Femur (tissue), 1 donor: ENCODE data around the gene INTS3.

Experiments
- DNase-seq: peaks from one replicate; pipeline ENCODE4 v3.0.0-alpha.2; 2017

INTS3 gene

DNA sequence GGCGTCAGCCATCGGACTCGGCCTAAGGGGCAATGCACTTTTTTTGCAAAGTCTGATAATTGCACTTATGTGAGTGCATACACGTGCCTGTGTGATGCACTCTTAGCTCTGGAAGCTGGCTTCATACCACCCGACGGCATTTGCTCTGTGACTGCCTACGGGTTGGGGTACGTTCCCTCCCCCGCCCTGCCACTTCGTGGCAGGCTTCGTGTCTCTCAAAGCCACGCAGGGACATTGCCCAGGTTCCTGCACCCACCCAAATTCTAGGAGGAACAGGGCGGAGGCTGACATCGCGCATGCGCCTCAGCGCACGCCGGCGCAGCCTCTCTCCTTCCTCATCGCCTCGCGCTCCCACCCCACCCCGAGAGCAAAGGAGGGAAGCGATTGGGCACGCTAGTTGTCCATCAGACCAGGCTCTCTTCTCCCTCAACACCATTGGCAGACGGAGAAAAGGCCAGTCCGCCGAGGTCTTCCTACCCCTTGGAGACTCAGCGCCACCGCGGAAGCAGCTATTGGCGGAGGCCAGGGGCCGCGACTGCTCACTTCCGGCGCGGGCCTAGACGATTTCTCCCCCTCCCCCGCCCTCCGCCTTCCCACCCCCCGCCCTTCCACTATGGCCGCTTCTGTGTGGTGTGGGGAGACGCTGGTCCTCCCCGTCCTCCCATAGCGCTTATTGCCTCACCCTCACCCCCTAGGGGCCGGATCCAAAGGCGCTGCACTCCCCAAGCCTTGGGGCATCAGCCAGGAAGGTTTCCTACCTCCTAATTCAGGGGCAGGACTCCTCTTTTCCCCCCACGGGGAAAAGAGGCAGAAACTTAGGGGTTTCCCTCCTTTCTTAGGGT, at the start of gene INTS3:
Gene INTS3, plus strand, starts transcription at position 588 of the 842 bp plus-strand sequence. CDS start 585 bp downstream, outside the sequence.
- DNase-seq: peak; percentile 100

- peak; percentile 67 for DNase-seq
Observed at GRCh38 chr1:153678519-153679336, 49.1 kb upstream of the INTS3 start, which contains the start of gene NPR1. TSS of gene NPR1 (plus strand) at chr1:153678688. CDS start at chr1:153679109, 421 bp downstream.

- DNase-seq: peak; percentile 38
Observed at GRCh38 chr1:153679337-153680119, 48.3 kb upstream of the INTS3 start.

- DNase-seq: no peak
Observed at GRCh38 chr1:153680120-153680403, 47.8 kb upstream of the INTS3 start.

DNA sequence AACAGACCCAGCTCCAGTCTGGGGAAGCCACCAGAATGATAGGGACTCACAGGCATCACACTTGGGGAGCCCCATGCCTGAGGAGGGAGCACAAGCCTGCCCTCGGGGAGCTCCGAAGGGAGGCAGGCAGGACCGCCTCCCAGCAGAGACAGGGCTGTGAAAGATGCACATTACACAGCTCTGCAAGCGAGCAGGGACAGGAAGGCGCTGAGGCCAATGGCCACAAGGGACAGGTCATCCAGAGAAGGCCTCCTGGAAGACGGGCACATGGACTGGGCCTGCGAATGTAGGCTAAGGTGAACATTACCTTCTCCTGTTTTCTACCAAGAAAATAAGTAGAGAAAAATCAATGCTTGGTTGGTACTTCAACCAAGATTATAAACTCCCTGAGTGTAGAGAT, 45.1 kb upstream of the INTS3 start:
- no peak for DNase-seq

GRCh38 chr1:153683854-153684253, 44.0 kb upstream of the INTS3 start:
- DNase-seq: no peak

- DNase-seq: no peak
Observed at GRCh38 chr1:153684892-153685291, 43.0 kb upstream of the INTS3 start.

- DNase-seq: no peak
Observed at GRCh38 chr1:153685544-153686340, 42.1 kb upstream of the INTS3 start.

DNA sequence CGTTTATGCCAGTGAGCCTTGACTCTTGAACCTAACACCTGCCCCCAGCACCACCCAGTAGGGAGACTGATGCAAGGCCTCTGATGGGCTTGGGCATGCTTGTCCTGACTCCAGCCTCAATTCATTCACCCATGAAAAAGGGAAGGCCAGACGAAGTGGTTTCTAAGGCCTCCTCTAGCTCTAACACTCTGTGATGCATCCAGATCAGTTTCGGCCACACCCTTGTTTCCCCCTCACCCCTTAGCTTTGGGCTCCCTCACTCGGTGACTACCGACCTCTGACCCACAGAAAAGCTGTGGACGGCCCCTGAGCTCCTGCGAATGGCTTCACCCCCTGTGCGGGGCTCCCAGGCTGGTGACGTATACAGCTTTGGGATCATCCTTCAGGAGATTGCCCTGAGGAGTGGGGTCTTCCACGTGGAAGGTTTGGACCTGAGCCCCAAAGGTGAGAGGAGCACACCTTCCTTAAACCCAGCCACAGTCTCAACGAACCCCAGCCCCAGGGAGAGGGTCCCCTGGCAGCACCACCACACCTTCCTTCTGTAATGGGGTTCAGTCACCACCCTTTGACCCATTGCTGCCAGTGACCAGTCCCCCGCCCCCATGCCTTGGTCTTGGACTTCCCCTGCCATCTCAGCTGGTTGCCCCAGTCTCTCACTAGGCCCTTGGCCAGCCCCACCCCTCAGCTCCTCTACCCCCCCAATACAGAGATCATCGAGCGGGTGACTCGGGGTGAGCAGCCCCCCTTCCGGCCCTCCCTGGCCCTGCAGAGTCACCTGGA, 40.3 kb upstream of the INTS3 start:
- no peak for DNase-seq

GRCh38 chr1:153688276-153688675, 39.6 kb upstream of the INTS3 start:
- no peak for DNase-seq

DNA sequence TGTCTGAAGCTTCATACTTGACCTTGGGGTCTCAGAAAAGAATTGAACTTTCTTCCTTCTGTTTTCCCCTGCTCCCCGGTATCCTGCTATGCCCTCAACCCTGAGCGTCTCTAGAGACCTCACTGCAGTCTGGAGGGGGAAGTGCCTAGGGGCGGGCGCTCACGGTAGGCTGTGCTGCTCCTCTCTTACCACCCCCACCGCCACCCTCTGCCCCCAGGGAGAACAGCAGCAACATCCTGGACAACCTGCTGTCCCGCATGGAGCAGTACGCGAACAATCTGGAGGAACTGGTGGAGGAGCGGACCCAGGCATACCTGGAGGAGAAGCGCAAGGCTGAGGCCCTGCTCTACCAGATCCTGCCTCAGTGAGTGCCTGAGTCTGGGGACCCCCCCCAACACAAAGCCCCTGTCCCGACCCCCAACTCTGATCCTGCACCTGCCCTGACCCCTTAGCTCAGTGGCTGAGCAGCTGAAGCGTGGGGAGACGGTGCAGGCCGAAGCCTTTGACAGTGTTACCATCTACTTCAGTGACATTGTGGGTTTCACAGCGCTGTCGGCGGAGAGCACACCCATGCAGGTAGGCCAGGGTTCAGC, 39.0 kb upstream of the INTS3 start:
- DNase-seq: no peak

DNA sequence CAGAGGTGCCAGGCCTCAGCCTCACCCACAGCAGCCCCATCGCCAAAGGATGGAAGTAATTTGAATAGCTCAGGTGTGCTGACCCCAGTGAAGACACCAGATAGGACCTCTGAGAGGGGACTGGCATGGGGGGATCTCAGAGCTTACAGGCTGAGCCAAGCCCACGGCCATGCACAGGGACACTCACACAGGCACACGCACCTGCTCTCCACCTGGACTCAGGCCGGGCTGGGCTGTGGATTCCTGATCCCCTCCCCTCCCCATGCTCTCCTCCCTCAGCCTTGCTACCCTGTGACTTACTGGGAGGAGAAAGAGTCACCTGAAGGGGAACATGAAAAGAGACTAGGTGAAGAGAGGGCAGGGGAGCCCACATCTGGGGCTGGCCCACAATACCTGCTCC, 34.4 kb upstream of the INTS3 start:
- no peak for DNase-seq

DNA sequence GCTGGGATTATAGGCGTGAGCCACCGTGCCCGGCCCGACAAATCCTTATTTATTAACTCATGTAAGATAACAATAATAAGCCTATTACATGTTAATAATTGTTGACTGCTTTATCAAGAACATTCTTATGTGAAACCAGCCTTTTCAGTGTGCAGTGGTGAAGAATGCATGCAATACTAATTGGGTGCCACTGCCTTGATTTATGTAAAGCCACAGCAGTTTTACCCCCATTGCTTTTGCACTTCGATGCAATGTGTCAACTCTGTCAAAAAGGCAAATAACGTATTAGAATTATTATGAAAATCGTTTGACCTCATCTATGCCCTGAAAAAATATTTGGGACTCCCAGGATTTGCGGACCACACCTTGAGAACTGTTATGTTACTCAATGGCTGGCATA, 31.1 kb upstream of the INTS3 start:
- DNase-seq: no peak

GRCh38 chr1:153697191-153698019, 30.4 kb upstream of the INTS3 start:
- peak; percentile 36 for DNase-seq

- DNase-seq: peak; percentile 78
Observed at GRCh38 chr1:153698020-153698922, 29.6 kb upstream of the INTS3 start.

DNA sequence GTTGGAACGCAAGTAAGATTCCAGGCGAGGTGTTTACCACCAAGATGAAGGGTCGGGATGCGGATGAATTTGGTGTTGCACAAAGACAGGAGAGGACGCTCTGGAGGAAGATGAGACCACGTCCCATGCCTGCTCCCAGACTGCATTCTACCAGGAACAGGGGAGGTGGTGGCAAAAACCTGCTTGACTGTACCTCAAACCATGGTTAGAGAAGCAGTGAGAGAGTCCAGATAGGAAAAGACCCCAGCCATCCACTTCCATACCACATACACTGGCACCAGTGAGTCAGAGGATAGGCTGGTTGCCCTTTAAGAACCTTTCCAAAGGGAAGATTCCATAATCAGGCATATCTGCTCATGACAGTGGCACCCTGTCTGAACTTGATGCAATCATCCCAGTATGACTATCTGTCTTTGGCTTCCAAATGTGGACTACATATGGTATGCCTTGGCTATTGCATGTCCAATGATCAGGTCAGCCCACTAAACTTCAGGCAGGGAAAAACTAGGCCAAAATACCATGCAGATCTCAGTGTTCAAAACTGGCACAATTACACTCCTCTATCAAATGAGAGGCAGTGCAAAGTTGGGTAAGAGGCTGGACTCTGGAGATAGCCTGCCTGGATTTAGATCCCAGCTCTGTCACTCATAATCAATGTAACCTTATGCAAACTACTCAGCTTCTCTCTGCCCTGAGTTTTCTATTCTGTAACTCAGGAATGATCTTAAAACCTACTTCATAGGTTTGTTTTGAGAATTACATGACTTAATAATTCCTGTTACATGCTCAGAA, 28.7 kb upstream of the INTS3 start:
- DNase-seq: no peak

DNA sequence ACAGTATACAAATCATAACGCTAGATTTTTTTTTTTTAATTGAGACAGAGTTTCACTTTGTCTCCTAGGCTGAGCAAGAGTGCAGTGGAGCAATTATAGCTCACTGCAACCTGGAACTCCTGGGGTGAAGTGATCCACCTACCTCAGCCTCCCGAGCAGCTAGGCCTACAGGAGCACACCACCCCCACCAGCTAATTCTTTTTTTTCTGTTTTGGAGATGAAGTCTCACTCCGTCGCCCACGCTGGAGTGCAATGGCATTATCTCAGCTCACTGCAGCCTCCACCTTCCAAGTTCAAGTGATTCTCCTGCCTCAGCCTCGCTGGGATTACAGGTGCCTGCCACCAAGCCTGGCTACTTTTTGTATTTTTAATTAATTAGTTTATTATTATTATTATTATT, 28.1 kb upstream of the INTS3 start:
- no peak for DNase-seq

DNA sequence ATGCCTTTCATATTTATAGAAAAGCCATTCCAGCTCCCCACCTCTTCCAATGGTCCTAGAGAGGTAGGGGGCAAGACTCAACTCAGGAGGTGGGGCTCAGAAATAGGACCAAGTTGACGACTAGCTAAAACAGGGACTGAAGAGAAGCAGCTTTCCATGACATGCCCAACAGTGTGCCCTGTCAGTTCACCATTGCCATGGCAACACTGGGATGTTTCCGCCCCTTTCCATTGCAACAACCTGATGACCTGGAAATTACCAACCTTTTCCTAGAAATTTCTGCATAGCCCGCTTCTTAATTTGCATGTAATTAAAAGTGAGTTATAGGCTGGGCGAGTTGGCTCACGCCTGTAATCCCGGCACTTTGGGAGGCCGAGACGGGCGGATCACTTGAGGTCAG, 22.4 kb upstream of the INTS3 start:
- DNase-seq: no peak
